ACC112 (cell line): Measurements from ENCODE around the gene TSEN54.

Experiments
- H2AFZ ChIP-seq: fragments of 200-600 bp; sonication (generic); one replicate; pipeline ENCODE4 v1.6.0; 2017; ENCODE audit warnings: antibody characterized with exemption, low read length; ENCODE audit not compliant: unreplicated experiment
- H3K27ac ChIP-seq: fragments of 200-600 bp; sonication (generic); 2 replicates; pipeline ENCODE4 v1.5.1; 2014; ENCODE audit warnings: low read depth, mild to moderate bottlenecking, antibody characterized with exemption, low read length, moderate library complexity
- H3K27me3 ChIP-seq: fragments of 200-600 bp; sonication (generic); 2 replicates; pipeline ENCODE4 v1.6.1; 2014; ENCODE audit warnings: mild to moderate bottlenecking, antibody characterized with exemption, low read length, moderate library complexity, mixed read lengths; ENCODE audit not compliant: insufficient read depth
- H3K36me3 ChIP-seq: fragments of 200-600 bp; sonication (generic); 2 replicates; pipeline ENCODE4 v1.6.1; 2016; ENCODE audit warnings: mild to moderate bottlenecking, antibody characterized with exemption, low read length, moderate library complexity, mixed read lengths; ENCODE audit not compliant: insufficient read depth
- H3K4me1 ChIP-seq: fragments of 200-600 bp; sonication (generic); one replicate; pipeline ENCODE4 v1.6.1; 2016; ENCODE audit warnings: low read length, mixed read lengths; ENCODE audit not compliant: insufficient read depth, unreplicated experiment, control insufficient read depth
- H3K4me3 ChIP-seq: fragments of 200-600 bp; sonication (generic); 2 replicates; pipeline ENCODE4 v1.5.1; 2014; ENCODE audit warnings: mild to moderate bottlenecking, low read depth, low read length
- H3K79me2 ChIP-seq: fragments of 200-600 bp; sonication (generic); one replicate; pipeline ENCODE4 v1.6.0; 2016; ENCODE audit warnings: low read length; ENCODE audit not compliant: control insufficient read depth, unreplicated experiment, insufficient read depth

TSEN54 gene

GRCh38 chr17:75549246-75550138 lies 33.2 kb downstream of the TSEN54 start:
- no peaks in the 10 kb centered on the region for H3K36me3 ChIP-seq
- no peaks in the 10 kb centered on the region for H3K79me2 ChIP-seq
- H3K4me1 ChIP-seq = no peaks in the 10 kb centered on the region
- no peak overlapping the region for H2AFZ ChIP-seq
- no peak overlapping the region for H3K4me3 ChIP-seq
- no peaks in the 10 kb centered on the region for H3K27me3 ChIP-seq
- no peak overlapping the region for H3K27ac ChIP-seq

DNA sequence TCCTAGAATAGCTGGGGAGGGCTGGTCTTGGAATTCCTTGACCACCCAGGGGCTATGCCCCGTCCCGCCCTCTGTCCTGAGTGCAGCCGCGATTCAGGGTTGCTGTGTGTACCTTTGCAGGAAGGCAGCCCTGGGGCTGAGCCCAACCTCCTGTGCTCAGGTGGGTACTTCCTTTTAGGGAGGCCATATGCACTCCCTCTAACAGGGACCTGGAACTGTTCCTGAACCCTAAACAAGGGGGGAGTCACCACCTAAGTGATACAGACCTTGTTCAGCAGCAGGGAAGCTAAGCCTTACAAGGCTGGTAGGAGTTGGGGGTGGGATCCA lies 33.8 kb downstream of the TSEN54 start:
- Histone ChIP-seq H3K36me3 (no peaks in the 10 kb centered on the region), H3K27ac (no peak overlapping the region), H2AFZ (no peak overlapping the region), H3K4me3 (no peak overlapping the region), H3K79me2 (no peaks in the 10 kb centered on the region), H3K27me3 (no peaks in the 10 kb centered on the region), H3K4me1 (no peaks in the 10 kb centered on the region)

DNA sequence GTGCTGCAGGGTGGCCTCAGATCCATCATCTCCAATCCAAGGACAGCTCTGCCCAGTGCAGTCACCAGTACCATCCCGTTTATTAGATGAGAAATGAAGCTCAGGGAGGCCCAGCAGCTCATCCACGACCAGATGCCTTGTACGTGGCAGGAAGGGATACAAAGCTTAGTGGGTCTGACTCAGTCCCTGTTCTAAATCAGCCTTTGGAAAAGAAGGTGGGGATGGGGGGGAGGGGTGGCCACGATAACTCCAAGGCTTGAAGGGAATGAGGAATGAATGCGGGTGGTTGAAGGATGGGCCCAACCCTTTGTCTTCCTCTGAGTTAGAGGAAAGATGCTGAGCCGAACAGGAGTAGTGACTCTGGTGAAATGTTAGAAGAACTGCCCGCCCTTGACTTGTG lies 34.9 kb downstream of the TSEN54 start:
- Histone ChIP-seq H3K4me1 (no peaks in the 10 kb centered on the region), H3K4me3 (no peak overlapping the region), H3K27ac (no peak overlapping the region), H3K36me3 (no peaks in the 10 kb centered on the region), H2AFZ (no peak overlapping the region), H3K79me2 (no peaks in the 10 kb centered on the region), H3K27me3 (no peaks in the 10 kb centered on the region)

- no peak overlapping the region for H2AFZ ChIP-seq
- H3K27ac ChIP-seq = no peak overlapping the region
- no peaks in the 10 kb centered on the region for H3K4me1 ChIP-seq
- H3K4me3 ChIP-seq = no peak overlapping the region
- no peaks in the 10 kb centered on the region for H3K36me3 ChIP-seq
- H3K79me2 ChIP-seq = no peaks in the 10 kb centered on the region
- no peaks in the 10 kb centered on the region for H3K27me3 ChIP-seq
These were observed 36.3 kb downstream of the TSEN54 start for GRCh38 chr17:75552425-75553294.

DNA sequence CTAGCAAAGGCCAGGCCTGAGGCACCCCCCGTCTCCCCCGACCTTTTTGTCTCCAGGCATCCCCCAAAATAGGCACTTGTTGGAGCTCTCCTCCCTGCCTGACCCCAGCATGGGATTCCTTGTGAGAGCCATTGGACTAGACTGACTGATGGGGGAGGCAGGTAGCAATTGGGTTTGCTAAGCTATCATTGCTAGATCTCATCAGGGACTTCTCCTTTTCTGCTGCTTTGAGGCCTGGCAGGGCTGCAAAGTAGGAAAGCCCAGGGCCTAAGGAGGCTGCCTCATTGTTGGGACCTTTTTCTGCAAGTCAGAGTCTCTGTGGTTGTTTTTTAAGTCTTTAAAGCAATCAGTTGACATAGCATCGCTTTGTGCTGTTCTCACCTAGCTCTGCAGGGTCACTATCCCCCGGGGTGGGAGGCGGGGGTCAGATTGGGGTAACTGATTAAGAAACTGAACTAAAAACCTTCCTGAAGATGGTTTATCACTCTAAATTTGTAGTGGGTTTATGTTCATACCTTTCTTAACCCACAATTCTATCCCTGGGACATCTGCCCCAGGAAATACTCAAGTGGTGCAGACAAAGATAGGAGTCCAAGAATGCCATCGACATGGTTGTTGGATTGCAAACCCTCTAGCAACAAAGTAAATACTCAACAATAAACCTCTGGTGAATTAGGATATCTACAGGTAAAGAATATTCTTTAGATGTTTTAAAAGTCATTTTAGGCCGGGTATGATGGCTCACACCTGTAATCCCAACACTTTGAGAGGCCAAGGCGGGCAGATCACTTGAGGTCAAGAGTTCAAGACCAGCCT lies 37.2 kb downstream of the TSEN54 start:
- Histone ChIP-seq H3K27me3 (no peaks in the 10 kb centered on the region), H3K27ac (no peak overlapping the region), H3K4me3 (no peak overlapping the region), H3K79me2 (no peaks in the 10 kb centered on the region), H3K36me3 (no peaks in the 10 kb centered on the region), H2AFZ (no peak overlapping the region), H3K4me1 (no peaks in the 10 kb centered on the region)

- no peaks in the 10 kb centered on the region for H3K36me3 ChIP-seq
- no peak overlapping the region for H3K27ac ChIP-seq
- H3K79me2 ChIP-seq = no peaks in the 10 kb centered on the region
- H2AFZ ChIP-seq = no peak overlapping the region
- no peaks in the 10 kb centered on the region for H3K27me3 ChIP-seq
- no peak overlapping the region for H3K4me3 ChIP-seq
- no peaks in the 10 kb centered on the region for H3K4me1 ChIP-seq
These were observed 39.4 kb downstream of the TSEN54 start for GRCh38 chr17:75555679-75556153.

DNA sequence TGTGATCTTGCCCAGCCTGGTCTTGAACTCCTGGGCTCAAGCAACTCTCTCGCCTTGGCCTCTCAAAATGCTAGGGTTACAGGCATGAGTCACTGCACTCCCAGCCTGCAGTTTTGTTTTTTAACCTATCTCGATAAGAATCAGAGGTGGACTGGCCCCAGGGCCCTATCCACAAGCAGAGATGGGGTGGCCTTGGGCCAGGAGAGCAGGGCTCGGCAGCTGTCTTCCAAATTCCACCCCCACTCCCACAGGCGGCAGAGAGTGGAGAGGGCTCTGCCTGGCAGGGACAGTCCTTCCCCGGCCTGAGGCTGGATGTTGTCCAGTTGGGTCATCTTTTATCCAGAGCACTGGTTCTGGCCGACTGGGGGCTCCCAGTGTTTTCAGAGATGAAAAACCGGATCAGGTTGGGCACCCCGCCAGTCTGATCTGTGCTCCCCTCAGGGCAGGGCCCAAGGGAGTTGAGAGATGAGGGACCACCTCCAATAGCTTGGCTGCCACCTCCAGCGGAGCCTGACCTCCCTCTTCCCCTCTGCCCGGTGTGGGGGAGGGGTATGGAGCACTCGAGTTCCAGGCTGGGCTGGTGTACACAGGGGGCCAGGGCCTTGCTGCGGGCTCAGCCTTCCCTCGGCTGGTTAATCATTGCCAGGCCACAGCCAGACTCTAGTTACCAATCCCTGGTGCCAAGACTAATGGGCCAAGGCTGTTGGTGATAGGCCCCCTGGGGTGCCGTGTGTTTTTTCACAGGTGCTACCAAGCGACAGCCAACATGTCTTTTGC lies 40.9 kb downstream of the TSEN54 start:
- H3K27me3 ChIP-seq = no peaks in the 10 kb centered on the region
- H3K36me3 ChIP-seq = no peaks in the 10 kb centered on the region
- no peak overlapping the region for H3K4me3 ChIP-seq
- no peaks in the 10 kb centered on the region for H3K4me1 ChIP-seq
- H3K79me2 ChIP-seq = no peaks in the 10 kb centered on the region
- H3K27ac ChIP-seq = no peak overlapping the region
- H2AFZ ChIP-seq = no peak overlapping the region

GRCh38 chr17:75557852-75558665 lies 41.7 kb downstream of the TSEN54 start:
- Histone ChIP-seq H2AFZ (no peak overlapping the region), H3K79me2 (no peaks in the 10 kb centered on the region), H3K27ac (no peak overlapping the region), H3K4me1 (no peaks in the 10 kb centered on the region), H3K4me3 (no peak overlapping the region), H3K36me3 (no peaks in the 10 kb centered on the region), H3K27me3 (no peaks in the 10 kb centered on the region)

DNA sequence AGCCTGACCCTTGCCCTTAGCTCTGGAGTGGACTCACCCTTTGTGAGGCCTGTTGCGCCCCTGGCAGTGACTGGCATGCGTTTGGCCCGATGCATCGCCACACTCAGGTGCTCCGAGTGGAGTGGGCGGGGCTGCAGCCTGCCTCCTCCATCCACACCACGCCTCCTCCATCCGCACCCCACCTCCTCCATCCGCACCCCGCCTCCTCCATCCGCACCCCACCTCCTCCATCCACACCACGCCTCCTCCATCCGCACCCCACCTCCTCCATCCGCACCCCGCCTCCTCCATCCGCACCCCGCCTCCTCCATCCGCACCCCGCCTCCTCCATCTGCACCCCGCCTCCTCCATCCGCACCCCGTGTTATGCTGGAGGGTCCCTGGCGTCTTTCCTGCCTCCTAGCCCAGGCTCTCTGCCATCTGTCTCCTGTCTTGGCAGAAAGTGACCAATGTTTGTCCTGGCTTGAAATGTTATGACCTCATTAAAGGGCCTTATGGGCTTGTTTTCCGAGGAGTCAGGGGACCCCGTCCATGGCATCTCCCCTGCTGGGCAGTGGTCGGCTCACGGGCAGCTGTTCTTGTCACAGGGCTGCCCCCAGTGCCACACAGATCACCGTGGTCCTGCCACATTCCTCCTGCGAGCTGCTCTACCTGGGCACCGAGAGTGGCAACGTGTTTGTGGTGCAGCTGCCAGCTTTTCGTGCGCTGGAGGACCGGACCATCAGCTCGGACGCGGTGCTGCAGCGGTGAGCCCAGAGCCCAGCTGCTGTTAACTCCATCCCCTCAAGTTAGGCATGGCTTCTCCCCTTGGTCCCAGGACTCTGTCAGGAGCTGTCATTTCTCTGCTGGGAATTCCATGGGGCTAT lies 42.6 kb downstream of the TSEN54 start:
- no peaks in the 10 kb centered on the region for H3K36me3 ChIP-seq
- no peak overlapping the region for H3K27ac ChIP-seq
- H3K79me2 ChIP-seq = no peaks in the 10 kb centered on the region
- no peaks in the 10 kb centered on the region for H3K4me1 ChIP-seq
- no peak overlapping the region for H2AFZ ChIP-seq
- no peaks in the 10 kb centered on the region for H3K27me3 ChIP-seq
- no peak overlapping the region for H3K4me3 ChIP-seq
